ENCODE results near the gene SUN1.

The SUN1 gene, protein sequence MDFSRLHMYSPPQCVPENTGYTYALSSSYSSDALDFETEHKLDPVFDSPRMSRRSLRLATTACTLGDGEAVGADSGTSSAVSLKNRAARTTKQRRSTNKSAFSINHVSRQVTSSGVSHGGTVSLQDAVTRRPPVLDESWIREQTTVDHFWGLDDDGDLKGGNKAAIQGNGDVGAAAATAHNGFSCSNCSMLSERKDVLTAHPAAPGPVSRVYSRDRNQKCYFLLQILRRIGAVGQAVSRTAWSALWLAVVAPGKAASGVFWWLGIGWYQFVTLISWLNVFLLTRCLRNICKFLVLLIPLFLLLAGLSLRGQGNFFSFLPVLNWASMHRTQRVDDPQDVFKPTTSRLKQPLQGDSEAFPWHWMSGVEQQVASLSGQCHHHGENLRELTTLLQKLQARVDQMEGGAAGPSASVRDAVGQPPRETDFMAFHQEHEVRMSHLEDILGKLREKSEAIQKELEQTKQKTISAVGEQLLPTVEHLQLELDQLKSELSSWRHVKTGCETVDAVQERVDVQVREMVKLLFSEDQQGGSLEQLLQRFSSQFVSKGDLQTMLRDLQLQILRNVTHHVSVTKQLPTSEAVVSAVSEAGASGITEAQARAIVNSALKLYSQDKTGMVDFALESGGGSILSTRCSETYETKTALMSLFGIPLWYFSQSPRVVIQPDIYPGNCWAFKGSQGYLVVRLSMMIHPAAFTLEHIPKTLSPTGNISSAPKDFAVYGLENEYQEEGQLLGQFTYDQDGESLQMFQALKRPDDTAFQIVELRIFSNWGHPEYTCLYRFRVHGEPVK

DNA sequence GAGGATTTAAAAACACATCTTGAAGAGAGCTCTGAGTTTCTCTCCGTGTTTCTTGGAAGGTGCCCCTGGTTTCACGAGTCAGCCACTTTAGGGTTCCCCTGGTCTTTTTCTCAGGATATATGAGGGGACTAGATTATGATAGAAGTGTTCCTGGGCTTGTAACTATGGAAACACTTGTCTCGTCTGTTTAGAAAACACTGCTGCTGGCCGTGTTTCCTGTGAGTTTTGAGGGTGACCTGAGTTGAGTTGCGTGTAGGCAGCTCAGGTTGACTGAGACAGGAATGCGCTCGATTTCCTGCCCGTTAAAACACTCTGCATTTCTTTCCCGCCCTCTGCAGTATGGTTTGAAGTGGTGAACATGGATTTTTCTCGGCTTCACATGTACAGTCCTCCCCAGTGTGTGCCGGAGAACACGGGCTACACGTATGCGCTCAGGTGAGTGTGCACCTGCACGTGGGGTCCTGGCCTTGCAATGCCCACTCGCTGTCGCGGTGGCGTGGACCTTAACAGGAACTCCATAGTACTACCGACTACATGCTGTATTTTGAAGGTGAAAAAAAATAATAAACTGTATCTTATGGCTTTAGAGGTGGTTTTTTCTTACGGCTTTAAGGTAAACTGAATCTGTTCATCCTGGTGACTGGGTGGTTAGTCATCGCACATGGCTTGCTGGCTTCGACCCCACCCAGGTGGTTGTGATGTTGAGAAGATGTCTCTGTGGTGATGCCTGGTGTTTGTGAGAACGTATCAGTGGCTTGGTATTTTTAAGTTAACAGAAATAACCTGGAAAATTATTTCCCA is at the start of gene SUN1:
SUN1 (plus strand) TSS at position 310 of the 801 bp plus-strand sequence; CDS start at position 359, 49 bp downstream.
- no peak within 1 kb of the TSS for H3K4me3 ChIP-seq (ENCODE audit: low read depth, low read length)
- no peak for DNase-seq (ENCODE audit: low read depth, low spot score)
- ChIA-PET CTCF (interaction anchor here (0.7 to 1.8 kb wide), 9 partner anchors 9 to 510 kb away, joined by 3 to 8 read pairs (median 4); no protein-coding TSS in a partner anchor), POLR2A (interaction anchor here (1.0 to 1.4 kb wide), 2 partner anchors 15 to 16 kb away, joined by 3 to 5 read pairs; no protein-coding TSS in a partner anchor)
- TF ChIP-seq, protein P1, sequence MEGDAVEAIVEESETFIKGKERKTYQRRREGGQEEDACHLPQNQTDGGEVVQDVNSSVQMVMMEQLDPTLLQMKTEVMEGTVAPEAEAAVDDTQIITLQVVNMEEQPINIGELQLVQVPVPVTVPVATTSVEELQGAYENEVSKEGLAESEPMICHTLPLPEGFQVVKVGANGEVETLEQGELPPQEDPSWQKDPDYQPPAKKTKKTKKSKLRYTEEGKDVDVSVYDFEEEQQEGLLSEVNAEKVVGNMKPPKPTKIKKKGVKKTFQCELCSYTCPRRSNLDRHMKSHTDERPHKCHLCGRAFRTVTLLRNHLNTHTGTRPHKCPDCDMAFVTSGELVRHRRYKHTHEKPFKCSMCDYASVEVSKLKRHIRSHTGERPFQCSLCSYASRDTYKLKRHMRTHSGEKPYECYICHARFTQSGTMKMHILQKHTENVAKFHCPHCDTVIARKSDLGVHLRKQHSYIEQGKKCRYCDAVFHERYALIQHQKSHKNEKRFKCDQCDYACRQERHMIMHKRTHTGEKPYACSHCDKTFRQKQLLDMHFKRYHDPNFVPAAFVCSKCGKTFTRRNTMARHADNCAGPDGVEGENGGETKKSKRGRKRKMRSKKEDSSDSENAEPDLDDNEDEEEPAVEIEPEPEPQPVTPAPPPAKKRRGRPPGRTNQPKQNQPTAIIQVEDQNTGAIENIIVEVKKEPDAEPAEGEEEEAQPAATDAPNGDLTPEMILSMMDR (IDR thresholded peaks at IDR 0.05; ENCODE audit: insufficient read depth, low read length, missing control alignments) = no peak

DNA sequence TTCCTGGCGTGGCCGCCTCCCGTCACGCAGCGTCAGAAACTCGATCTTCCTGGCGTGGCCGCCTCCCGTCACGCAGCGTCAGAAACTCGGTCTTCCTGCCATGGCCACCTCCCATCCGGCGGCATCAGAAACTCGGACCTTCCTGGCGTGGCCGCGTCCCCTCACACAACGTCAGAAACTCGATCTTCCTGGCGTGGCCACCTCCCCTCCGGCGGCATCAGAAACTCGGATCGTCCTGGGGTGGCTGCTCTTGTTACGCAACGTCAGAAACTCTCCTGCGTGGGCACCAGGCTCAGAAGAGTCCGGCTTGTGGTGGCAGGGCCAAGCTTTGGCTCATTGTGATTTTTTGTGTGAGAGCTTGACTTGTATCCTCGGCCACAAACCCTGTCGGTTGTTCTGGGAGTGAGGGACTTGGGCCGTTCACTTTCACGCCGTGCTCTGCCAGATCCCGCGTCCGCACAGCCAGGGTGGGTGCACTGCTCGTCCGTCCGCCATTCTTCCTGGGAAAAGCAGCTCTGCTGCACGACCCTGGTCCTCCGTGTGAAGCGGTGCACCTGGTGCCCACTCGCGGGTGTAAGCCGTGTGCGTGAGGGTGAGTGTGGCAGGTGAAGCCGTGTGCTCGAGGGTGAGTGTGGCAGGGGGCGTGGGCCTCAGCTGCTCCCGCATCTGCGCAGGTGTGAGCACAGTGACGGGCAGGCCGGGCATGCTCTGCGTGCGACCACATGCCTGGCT is 49.4 kb upstream of the SUN1 start:
- TF ChIP-seq, protein P1 (IDR thresholded peaks at IDR 0.05; ENCODE audit: insufficient read depth, low read length, missing control alignments) = no peak
- POLR2A ChIA-PET = no interaction called here
- CTCF ChIA-PET = interaction anchor here (1.4 to 10.6 kb wide), 4 partner anchors 11 to 461 kb away, joined by 4 to 171 read pairs (median 7); partner anchors contain the start of gene GET4
- no peak for DNase-seq (ENCODE audit: low read depth, low spot score)
- no peak overlapping the region for H3K4me3 ChIP-seq (ENCODE audit: low read depth, low read length)

DNA sequence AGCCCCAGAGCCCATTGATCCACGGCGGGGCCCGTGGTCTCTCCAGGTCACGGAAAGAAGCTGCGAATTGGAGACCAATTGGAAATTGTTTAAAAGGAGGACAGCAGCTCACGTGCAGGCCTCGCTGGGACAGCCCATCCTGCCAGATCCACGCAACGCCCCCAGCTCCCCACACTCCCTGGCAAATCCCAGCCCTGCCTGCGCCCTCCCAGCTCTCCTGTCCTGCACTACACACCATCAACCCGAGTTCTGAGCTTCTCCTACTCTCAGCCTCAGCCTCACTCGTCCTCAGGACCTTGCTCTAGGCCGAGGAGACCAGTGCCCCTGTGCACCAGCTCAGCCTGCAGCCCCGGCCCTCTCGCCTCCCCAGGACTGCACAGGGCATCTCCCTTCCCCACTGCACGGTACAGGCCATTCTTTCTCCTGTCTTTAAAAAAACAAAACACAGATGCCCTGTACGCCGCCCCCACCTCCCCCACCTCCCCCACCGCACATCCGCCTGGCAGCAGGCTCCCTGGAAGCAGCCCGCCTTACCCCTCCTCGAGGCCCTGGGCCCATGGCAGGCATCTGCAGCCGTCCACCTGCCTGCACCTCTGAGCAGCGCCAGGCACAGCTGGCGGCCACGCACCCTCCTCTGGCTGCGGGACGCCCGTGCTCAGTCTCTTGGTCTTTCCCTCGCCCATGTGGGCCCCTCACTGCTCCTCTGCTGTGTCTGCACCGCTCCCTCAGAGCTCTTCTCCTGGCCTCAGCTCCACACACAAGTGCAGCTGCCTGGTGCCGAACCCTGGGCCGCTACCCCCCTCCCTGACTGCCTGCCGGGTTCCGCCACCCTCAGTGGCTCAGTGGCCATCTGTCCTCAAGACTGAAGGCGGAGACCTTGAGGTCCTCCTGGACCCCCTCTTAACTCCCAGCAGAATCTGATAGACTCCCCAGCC is 48.5 kb upstream of the SUN1 start:
- POLR2A ChIA-PET = no interaction called here
- CTCF ChIA-PET = interaction anchor here (1.3 to 10.6 kb wide), 5 partner anchors 12 to 462 kb away, joined by 4 to 171 read pairs (median 4); partner anchors contain the start of gene GET4

DNA sequence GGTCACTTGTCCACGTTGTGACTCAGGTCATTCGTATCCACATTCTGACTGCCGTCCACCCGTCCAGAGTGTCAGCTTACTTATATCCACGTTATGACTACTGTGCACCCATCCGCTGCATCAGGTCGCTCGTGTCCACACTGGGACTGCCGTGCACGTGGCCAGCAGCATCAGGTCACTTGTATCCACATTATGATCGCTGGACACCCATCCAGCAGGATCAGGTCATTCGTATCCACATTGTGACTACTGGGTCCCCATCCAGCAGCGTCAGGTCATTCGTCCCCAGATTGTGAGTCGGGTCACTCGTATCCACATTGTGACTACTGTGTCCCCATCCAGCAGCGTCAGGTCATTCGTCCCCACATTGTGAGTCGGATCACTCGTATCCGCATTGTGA is 47.3 kb upstream of the SUN1 start:
- H3K4me3 ChIP-seq (ENCODE audit: low read depth, low read length) = no peak overlapping the region
- ChIA-PET CTCF (interaction anchor here (0.6 to 10.6 kb wide), 5 partner anchors 11 to 89 kb away, joined by 3 to 171 read pairs (median 4); partner anchors contain the start of gene GET4), POLR2A (no interaction called here)
- DNase-seq (ENCODE audit: low read depth, low spot score) = no peak
- TF ChIP-seq, protein P1 (IDR thresholded peaks at IDR 0.05; ENCODE audit: insufficient read depth, low read length, missing control alignments) = no peak

More for the DNA sequence above, 48.5 kb upstream of the SUN1 start:
- no peak for DNase-seq (ENCODE audit: low read depth, low spot score)
- no peak overlapping the region for H3K4me3 ChIP-seq (ENCODE audit: low read depth, low read length)
- TF ChIP-seq, protein P1 (IDR thresholded peaks at IDR 0.05; ENCODE audit: insufficient read depth, low read length, missing control alignments) = no peak

DNA sequence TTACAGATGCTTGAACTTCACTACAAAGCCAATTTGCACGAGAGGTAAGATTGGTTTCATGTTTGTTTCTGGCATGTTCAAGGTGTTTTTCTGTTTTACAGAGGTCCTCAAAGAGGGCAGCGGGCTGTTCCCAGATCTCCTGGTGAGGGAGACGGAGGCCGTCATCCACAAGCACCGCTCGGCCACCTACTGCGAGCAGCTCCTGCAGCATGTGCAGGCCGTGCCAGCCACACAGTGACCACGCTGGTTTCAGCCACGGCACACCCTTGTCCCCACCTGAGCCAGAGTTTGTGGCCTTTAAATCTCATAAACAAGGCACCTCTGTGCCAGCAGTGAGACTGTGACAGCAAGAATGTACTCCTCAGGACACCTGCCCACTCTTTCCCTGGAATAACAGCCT is 46.9 kb upstream of the SUN1 start:
- H3K4me3 ChIP-seq (ENCODE audit: low read depth, low read length) = no peak overlapping the region
- DNase-seq (ENCODE audit: low read depth, low spot score) = no peak
- TF ChIP-seq, protein P1 (IDR thresholded peaks at IDR 0.05; ENCODE audit: insufficient read depth, low read length, missing control alignments) = no peak
- ChIA-PET POLR2A (no interaction called here), CTCF (interaction anchor here (0.6 to 10.6 kb wide), 11 partner anchors 8 to 270 kb away, joined by 3 to 171 read pairs (median 4); partner anchors contain the start of gene GET4)

Measured in AG04449 (cell line).